ENCODE measurements around the gene AKAP9.
"Not testable (repeated sequence)": the region's sequence is repeated elsewhere in the genome, so short reads cannot be mapped to it uniquely, and the experiment has no call there.

The AKAP9 gene

DNA sequence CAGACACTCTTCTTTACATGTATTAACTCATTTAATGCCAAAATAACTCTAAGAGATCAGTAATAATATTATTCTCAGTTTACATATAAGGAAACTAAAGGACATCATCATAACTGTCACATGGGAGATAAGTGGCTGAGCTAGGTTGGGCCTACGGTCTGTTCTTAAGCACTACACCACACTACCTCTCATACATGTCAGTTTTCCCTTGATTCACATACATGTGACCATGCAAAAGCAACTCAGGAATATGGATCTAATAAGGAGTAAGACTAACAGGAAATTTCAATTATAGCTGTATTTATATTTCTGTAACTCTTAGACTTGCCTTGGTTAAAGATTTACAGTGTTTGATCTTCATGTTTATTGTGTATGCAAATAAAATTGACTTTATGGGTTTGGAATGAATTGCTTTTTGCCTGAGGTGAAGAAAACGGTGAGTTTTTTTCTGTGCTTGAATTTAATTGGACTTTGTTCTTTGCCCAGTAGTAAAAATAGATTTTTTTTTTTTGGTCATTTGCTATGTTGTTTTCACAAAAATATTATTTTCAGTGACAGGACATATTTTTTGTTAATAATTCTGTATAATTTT is 123.9 kb downstream of the AKAP9 start:
- DNase-seq (ENCODE audit: low read depth): no peak

- no peak for DNase-seq (ENCODE audit: low read depth)
Measured at GRCh38 chr7:92071032-92071431, 130.4 kb downstream of the AKAP9 start.

DNA sequence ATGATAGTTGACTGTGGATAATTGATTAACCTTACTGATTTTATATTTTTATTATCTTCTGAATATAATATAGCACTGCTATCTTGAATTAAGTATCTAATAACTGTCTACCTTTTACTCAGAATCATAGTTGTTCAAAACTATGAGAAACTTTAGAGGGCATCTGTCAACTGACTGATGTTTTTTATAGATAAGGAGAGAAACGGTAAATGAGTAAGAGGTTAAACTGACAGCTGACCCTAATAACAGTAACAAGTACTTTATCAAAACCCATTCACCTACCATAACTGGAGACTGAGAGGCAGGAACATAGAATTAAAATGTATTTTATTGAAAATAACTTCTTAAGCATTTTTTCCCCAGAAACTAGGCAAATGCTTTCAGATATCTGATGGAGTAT is 131.5 kb downstream of the AKAP9 start:
- no peak for DNase-seq (ENCODE audit: low read depth)

DNA sequence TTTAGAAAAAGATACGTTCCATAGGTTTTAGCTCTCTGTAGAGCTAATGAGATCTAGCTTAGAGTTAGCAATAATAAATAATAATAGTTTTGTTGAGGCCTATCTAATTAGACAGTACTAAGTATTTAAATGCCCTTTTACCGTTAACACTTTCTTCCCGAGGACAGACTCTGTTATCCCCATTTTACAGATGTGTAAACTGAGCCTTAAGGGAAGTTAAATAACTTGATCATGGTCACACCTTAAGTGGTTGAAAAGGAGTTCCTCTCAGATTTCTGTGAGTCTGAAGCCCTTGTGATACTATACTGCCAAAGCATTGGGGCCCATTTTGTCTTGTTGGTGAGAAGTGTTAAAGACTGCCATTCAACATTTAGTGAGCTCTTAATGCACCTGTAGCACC is 132.0 kb downstream of the AKAP9 start:
- no peak for DNase-seq (ENCODE audit: low read depth)

DNA sequence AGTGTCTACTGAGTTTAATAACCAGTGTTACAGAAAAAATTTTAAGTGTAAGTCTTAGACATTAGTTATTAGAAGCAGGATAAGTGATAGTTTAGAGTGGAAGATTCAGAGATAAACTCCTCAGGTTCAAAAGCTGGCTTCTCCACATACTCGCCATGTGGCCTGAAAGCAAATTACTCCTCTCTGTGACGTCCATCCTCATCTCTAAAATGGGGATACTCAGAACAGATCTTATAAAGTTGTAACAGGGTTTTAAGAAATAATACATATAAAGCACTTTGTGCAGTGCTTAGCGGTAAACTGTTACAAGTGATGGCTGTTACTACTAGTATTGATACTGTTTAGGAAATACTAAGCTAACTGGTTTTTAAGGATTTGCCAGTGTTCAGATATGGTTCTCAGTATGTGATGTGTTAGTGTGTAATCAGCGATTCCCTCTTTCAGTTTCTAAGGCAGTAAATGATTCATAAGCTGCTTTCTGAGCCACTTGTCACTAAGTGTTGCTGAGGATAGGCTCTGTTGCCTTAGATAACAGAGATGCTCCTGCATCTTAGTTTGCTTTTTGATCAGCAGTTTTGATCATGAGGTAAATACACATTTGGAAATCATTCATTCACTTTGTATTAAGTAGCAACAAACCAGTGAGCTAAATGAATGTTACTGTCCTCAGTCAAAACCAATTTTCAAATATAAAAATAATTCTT is 134.9 kb downstream of the AKAP9 start:
- peak; percentile 2 for DNase-seq (ENCODE audit: low read depth)

GRCh38 chr7:92076509-92076908 is 135.8 kb downstream of the AKAP9 start:
- no peak for DNase-seq (ENCODE audit: low read depth)

- not testable (repeated sequence) for DNase-seq (ENCODE audit: low read depth)
Measured at GRCh38 chr7:92083922-92084321, 143.3 kb downstream of the AKAP9 start.

DNA sequence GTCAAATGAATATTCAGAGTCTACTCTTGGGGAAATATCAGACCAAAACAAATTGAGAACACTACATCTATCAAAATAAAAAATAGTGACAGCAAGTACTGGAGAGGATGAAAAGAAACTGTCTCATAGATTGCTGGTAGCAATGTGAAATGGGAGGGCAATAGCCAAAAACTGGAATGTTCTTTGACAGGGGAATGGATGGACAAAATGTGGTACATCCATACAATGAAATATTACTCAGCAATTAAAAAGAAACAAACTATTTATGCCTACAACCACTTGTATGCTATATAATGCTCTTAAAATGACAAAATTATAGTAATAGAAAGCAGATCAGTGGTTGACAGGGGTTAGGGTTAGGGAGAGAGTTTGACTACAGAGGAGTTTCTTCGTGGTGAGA is 147.6 kb downstream of the AKAP9 start:
- DNase-seq (ENCODE audit: low read depth): no peak

DNA sequence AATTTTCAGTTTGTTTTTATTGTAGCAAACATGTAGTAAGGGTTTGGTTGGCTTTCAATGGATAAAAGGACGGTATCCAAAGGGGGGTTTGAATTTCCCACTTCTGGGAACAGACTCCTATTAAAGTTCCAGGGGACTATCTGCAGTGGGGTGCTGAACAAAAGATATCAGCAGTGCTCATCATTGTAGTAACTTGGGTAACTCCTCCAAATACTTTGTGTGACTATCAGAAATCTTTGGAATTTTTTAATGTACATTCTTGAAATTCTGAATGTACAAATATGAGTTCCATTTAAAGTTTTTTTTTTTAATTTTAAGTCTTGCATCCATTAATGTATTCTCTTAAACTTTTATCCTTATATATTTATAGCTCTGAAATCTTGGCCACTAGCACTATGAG is 151.5 kb downstream of the AKAP9 start:
- DNase-seq (ENCODE audit: low read depth): no peak

GRCh38 chr7:92095380-92095779 is 154.7 kb downstream of the AKAP9 start:
- no peak for DNase-seq (ENCODE audit: low read depth)

GRCh38 chr7:92100534-92100933 is 159.9 kb downstream of the AKAP9 start:
- no peak for DNase-seq (ENCODE audit: low read depth)

- DNase-seq (ENCODE audit: low read depth): peak; percentile 44
Measured at GRCh38 chr7:92102862-92103261, 162.2 kb downstream of the AKAP9 start.

GRCh38 chr7:92108821-92109220 is 168.2 kb downstream of the AKAP9 start:
- no peak for DNase-seq (ENCODE audit: low read depth)

DNA sequence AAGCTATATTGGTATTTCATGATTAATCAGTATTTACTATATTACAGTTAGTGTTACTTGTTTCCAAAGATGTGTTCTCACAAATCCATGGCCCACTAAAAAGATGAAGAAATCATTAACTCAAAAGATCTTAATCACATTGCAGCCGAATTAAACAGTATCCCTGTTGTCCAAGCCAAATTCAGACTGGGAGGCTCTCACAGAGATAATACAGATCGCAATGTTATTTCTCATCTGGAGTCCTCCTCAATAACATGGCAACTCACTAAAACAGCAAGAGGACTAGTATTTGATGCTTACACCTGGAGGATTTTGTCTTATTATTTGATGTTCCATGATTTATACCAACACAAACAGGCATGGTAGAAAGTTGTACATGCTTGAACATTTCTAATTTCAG is 170.2 kb downstream of the AKAP9 start:
- DNase-seq (ENCODE audit: low read depth): no peak

DNA sequence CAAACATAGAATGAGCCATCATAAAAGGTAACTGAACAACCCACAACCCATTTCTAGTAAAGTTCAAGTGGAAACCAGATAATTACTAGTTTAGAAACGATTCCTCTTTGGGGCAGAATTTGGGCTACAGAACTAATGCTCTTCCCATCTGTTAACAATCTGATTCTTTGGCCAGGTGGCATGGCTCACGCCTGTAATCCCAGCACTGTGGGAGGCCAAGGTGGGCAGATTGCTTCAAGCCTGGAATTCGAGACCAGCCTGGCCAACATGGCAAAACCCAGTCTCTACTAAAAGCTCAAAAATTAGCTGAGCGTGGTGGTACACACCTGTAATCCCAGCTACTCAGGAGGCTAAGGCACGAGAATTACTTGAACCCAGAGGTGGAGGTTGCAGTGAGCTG is 175.2 kb downstream of the AKAP9 start:
- no peak for DNase-seq (ENCODE audit: low read depth)

- DNase-seq (ENCODE audit: low read depth): no peak
Measured at GRCh38 chr7:92116949-92117348, 176.3 kb downstream of the AKAP9 start.

- DNase-seq (ENCODE audit: low read depth): no peak
Measured at GRCh38 chr7:92119213-92119759, 178.6 kb downstream of the AKAP9 start.

DNA sequence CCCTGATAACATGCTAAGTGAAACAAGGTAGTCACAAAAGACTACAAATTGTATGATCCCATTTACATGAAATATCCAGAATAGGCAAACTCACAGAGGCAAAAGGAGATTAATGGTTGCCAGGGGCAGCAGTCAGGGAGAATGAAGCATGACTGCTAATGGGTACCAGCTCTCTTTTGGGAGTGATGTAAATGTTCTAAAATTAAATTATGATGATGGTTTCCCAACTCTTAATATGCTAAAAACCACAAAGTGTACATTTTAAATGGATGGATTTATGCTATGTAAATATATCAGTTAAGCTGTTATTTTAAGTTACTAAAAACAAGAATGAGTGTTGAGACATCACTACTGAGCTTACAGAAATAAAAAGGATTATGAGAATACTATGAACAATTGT is 181.0 kb downstream of the AKAP9 start:
- no peak for DNase-seq (ENCODE audit: low read depth)

DNA sequence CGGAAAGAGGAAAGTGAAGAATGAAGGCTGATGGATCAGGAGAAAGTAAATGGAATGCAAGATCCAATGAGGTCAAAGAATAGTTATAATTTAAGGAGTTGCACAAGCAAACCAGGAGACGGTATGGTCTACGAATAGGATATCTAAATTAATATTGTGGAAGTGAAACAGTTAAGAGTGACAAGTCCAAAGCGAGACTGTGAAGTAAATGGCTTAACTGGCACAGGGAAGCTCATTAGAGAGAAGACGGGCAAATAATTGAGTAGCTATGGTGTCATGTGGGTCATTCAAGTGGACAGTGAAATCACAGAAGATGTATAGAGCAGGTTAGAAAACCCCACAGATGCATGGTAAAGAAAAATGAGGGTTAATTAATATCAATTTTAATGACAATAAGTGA is 190.4 kb downstream of the AKAP9 start:
- no peak for DNase-seq (ENCODE audit: low read depth)

DNA sequence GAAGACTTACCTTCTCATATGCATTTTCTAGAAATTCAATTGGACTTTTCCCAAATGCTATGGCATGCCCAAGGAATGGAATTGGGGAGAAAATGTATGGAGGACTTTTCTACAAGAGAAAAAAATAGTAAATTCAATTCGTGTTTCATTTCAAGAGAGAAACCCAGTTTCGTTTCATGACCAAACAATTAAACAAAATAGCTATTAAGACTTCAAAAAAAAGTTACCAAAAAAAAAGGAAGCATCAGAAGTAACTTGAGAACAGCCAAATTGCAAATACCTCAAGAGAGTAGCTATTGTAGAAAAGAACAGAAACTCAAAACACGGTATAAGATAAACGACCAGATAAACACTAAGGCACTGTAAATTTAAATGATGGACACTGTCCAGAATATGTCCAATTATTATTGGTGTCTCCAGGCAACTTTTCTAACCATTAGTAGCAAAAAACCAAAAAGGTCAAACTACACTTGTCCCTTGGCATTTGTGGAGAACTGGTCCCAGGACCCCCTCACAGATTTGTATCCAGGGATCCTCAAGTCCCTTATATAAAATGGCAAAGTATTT is 191.2 kb downstream of the AKAP9 start:
- no peak for DNase-seq (ENCODE audit: low read depth)

GRCh38 chr7:92133133-92133736 is 192.6 kb downstream of the AKAP9 start:
- no peak for DNase-seq (ENCODE audit: low read depth)

DNA sequence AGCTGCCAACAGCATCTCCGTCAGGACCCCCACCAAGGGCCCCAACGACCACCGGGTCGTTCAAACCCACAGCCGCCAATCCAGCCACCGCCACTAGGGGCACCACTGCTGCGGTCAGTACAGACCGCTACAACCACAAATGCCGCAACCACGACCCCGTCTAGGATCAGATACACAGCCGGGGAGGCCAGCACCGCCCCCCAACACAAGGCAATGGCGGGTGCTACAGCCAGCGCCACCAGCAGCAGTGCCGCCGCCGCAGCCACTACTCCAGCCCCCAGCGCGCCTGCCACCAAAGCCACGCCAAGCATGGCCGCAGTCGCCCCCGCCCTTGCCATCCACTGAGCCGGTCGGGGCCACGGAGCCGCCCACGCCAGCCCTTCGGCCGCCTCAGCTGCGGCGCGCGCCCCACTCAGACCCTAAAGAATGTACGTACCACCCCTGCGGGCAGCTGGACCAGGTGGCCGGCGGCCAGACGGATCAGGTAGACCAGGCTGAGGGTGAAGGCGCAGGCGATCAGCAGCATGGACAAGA is 193.1 kb downstream of the AKAP9 start:
- peak; percentile 60 for DNase-seq (ENCODE audit: low read depth)
